PFSK-1 (cell line): ENCODE measurements around the gene POLR3F.

Source experiments
- FOXP2 ChIP-seq: optimal IDR thresholded peaks from 2 replicates; pipeline ENCODE3; 2011; ENCODE audit warnings: borderline replicate concordance, control low read depth, inconsistent platforms; ENCODE audit not compliant: insufficient read depth; ENCODE audit errors: extremely low read length, extremely low read depth
- POLR2AphosphoS5 ChIP-seq: IDR thresholded peaks from 2 replicates; pipeline ENCODE4 v1.6.1; 2012; ENCODE audit warnings: low read depth, mild to moderate bottlenecking, control low read depth, low read length, moderate library complexity
- REST ChIP-seq, 2 experiments: IDR thresholded peaks; 2 replicates each; pipeline versions ENCODE4 v1.6.1 to v1.8.0; 2011 to 2012; ENCODE audit warnings: low read depth in 2 of 2, low read length in 2 of 2, control low read depth in 1 of 2, inconsistent platforms in 1 of 2, mild to moderate bottlenecking in 1 of 2, moderate library complexity in 1 of 2; ENCODE audit not compliant: insufficient read depth in 1 of 2
- SIN3A ChIP-seq: IDR thresholded peaks from 2 replicates; pipeline ENCODE4 v1.6.1; 2012; ENCODE audit warnings: mild to moderate bottlenecking, low read length, moderate library complexity, borderline replicate concordance; ENCODE audit not compliant: insufficient read depth
- TAF1 ChIP-seq: IDR thresholded peaks from 2 replicates; pipeline ENCODE4 v1.6.1; 2012; ENCODE audit warnings: low read length, control low read depth, borderline replicate concordance; ENCODE audit not compliant: insufficient read depth

Gene POLR3F

DNA sequence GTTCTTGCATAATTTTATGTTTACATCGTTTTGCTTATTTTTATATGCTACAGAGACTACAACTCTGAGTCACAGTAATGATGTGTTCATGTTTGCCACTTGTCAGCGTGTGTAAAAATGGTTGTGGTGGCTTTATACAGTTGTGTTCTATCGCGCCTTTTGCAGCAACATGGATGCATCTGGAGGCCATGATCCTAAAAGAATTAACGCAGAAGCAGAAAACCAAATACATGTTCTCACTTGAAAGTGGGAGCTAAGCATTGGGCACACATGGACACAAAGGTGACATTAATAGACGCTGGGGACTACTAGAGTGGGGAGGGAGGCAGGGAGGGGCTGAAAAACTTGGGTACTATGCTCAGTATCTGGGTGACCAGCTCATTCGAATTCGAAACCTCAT is 39.6 kb downstream of the POLR3F start:
- TF ChIP-seq TAF1 (no peak), SIN3A (no peak)

DNA sequence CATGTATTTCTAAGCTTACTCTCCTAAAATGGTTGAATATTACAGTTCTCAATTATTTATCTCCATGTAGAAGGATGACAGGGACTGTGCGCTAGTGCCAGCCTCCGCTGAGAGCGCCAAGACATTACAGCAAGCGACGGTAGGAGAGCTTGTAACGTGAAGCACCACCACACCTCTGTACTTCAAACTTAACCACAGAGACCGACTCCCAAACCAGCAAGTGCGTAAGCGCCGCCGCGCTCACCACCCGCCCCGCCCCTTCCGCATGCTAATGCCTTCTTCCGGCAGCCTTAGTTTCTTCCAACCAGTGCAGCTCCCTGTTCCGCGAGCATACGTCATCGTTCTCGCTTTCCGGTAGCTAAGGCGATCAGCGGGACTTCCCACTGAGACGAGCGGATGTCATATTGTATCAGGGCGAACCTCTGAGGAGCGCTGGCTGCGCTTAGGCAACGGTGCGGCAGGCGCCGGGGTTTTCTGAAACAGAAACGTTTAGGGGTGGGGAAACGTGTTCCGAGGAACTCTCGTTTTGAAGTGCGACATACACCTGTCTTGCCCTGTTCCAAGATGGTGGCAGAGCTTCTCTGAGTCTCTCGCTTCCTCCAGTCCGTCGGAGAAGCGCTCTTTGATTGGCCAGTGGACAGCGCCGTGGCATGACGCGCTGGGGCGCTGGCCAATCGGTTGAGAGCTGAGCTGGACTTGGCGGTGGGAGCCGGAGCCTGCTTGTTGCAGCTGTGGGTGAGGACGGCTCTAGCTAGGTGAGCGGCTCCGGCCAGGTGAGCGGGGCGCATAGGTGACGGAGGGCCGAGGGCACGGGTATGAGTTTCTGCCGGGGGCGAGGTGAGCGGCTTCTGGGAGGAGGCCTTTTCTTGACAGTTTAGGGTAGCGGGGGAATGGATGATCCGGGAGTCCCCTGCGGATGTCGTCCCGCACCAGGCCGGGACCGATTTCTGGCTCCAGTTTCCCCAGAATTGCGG is 40.3 kb downstream of the POLR3F start, which contains the start of gene SEC23B:
TSS of gene SEC23B (plus strand) at position 723 of the 974 bp plus-strand sequence. CDS start 2,896 bp downstream, outside the sequence.
- TF ChIP-seq POLR2AphosphoS5 (peak; percentile 57), TAF1 (no peak), REST (IDR thresholded peaks at IDR 0.05; ENCODE audit: insufficient read depth in 1 of 2, low read depth in 2 of 2, low read length in 2 of 2) (no peak), SIN3A (no peak; the same call in 1 of the 2 replicates), FOXP2 (no peak)

GRCh38 chr20:18511571-18511970 is 44.4 kb downstream of the POLR3F start:
- TF ChIP-seq POLR2AphosphoS5 (no peak), FOXP2 (no peak), TAF1 (no peak), REST (IDR thresholded peaks at IDR 0.05; ENCODE audit: insufficient read depth in 1 of 2, low read depth in 2 of 2, low read length in 2 of 2) (no peak), SIN3A (no peak)

DNA sequence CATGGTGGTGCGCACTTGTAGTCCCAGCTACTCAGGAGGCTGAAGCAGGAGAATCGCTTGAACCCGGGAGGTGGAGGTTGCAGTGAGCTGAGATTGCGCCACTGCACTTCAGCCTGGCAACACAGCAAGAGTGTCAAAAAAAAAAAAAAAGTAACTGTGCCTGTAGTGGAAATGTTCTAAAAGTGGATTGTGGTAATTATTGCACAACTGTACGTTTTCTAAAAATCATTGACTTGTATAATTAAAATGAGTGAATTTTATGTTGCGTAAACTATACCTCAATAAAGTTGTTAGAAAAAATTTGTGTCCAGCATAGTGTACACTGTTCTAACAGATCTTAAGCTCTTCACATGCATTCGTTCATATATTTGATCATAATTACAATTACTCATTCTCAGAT is 46.0 kb downstream of the POLR3F start:
- TF ChIP-seq POLR2AphosphoS5 (no peak), SIN3A (no peak), REST (IDR thresholded peaks at IDR 0.05; ENCODE audit: insufficient read depth in 1 of 2, low read depth in 2 of 2, low read length in 2 of 2) (no peak), TAF1 (no peak), FOXP2 (no peak)

GRCh38 chr20:18514127-18514526 is 46.9 kb downstream of the POLR3F start:
- no peak for TF ChIP-seq REST (IDR thresholded peaks at IDR 0.05; ENCODE audit: insufficient read depth in 1 of 2, low read depth in 2 of 2, low read length in 2 of 2)
- no peak for TF ChIP-seq SIN3A
- no peak for TF ChIP-seq POLR2AphosphoS5
- no peak for TF ChIP-seq TAF1
- no peak for TF ChIP-seq FOXP2
